PC-3 (cell line): ENCODE data around the gene UBA3.

Experiments
- EZH2 ChIP-seq: fragments of 300-600 bp; sonication (generic); IDR thresholded peaks from one replicate; pipeline ENCODE4 v1.6.1; 2017; ENCODE audit warnings: antibody characterized with exemption, mild to moderate bottlenecking, low read length; ENCODE audit not compliant: unreplicated experiment
- TF ChIP-seq, protein P1 (sequence below): fragments of 300-600 bp; sonication (generic); conservative IDR thresholded peaks from 2 replicates; pipeline ENCODE4 v1.5.1; 2017; ENCODE audit warnings: antibody characterized with exemption, low read depth, mild to moderate bottlenecking, low read length

DNA sequence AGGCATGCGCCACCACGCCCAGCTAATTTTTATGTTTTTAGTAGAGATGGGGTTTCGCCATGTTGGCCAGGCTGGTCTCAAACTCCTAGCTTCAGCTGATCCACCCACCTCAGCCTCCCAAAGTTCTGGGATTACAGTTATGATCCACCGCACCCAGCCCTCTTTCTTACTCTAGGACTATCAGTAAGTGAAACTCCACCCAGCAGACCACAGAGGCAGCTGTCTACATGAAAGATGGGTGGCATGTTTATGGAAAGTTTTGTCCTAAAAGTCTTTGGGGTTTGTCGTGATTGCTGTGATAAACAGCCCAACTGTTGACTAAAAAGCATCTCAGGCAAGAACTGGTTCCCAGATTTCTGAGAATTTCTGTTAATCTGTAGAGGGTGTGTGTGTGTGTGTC is 15.5 kb upstream of the UBA3 start:
- TF ChIP-seq, protein P1, sequence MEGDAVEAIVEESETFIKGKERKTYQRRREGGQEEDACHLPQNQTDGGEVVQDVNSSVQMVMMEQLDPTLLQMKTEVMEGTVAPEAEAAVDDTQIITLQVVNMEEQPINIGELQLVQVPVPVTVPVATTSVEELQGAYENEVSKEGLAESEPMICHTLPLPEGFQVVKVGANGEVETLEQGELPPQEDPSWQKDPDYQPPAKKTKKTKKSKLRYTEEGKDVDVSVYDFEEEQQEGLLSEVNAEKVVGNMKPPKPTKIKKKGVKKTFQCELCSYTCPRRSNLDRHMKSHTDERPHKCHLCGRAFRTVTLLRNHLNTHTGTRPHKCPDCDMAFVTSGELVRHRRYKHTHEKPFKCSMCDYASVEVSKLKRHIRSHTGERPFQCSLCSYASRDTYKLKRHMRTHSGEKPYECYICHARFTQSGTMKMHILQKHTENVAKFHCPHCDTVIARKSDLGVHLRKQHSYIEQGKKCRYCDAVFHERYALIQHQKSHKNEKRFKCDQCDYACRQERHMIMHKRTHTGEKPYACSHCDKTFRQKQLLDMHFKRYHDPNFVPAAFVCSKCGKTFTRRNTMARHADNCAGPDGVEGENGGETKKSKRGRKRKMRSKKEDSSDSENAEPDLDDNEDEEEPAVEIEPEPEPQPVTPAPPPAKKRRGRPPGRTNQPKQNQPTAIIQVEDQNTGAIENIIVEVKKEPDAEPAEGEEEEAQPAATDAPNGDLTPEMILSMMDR = no peak
- no peak for TF ChIP-seq EZH2
